Type B pancreatic cell (in vitro differentiated cells): Measurements from ENCODE around the gene HAPLN3. TPM values are rescaled to one million over a fixed set of nuclear protein-coding genes. Genes with fewer than 3 reads are reported as not detected.
"Not testable (repeated sequence)": the region's sequence is repeated elsewhere in the genome, so short reads cannot be mapped to it uniquely, and the experiment has no call there.

ENCODE experiments used
- DNase-seq: peaks from one replicate; pipeline ENCODE4 v3.0.0; 2021; ENCODE audit warnings: mixed read lengths; ENCODE audit not compliant: unreplicated experiment; ENCODE audit errors: extremely low spot score
- H3K27ac Mint-ChIP-seq: 2 replicates; pipeline ENCODE4 v1.8.0; 2021; ENCODE audit warnings: mild to moderate bottlenecking, mixed read lengths
- H3K27me3 Mint-ChIP-seq: 2 replicates; pipeline ENCODE4 v1.8.0; 2021; ENCODE audit warnings: mixed read lengths
- H3K36me3 Mint-ChIP-seq: 2 replicates; pipeline ENCODE4 v1.8.0; 2021; ENCODE audit warnings: mixed read lengths
- H3K4me1 Mint-ChIP-seq: one replicate; pipeline ENCODE4 v1.8.0; 2021; ENCODE audit warnings: mixed read lengths; ENCODE audit not compliant: unreplicated experiment
- H3K4me3 Mint-ChIP-seq: 2 replicates; pipeline ENCODE4 v1.8.0; 2021; ENCODE audit warnings: mild to moderate bottlenecking, mixed read lengths
- H3K9me3 Mint-ChIP-seq: 2 replicates; pipeline ENCODE4 v1.8.0; 2021; ENCODE audit warnings: mixed read lengths
- CTCF ChIP-seq: fragments of 200-600 bp; sonication (generic); conservative IDR thresholded peaks from 2 replicates; pipeline ENCODE4 v1.5.0; 2021; ENCODE audit warnings: antibody characterized with exemption, mild to moderate bottlenecking
- total RNA-seq: library from RNA; stranded (reverse); gene quantifications from 2 replicates; pipeline ENCODE4 v1.2.1, GENCODE V29; 2021; ENCODE audit warnings: low replicate concordance

HAPLN3 gene
- total RNA-seq, 1 donor from 2014 or later = 10.4 TPM

- DNase-seq = no peak
- H3K27ac Mint-ChIP-seq = peak overlapping the region; percentile 85
- peaks cover 4% of the 10 kb centered on the region for H3K9me3 Mint-ChIP-seq
- TF ChIP-seq CTCF = no peak
- peak overlapping the region; percentile 41 for H3K4me3 Mint-ChIP-seq
- H3K36me3 Mint-ChIP-seq = no peaks in the 10 kb centered on the region
- H3K4me1 Mint-ChIP-seq = peaks cover 10% of the 10 kb centered on the region
- H3K27me3 Mint-ChIP-seq = no peaks in the 10 kb centered on the region
Measured at GRCh38 chr15:88932875-88933330, 37.6 kb upstream of the HAPLN3 start.

GRCh38 chr15:88932271-88932874, 37.0 kb upstream of the HAPLN3 start:
- no peak for TF ChIP-seq CTCF
- H3K36me3 Mint-ChIP-seq = no peaks in the 10 kb centered on the region
- H3K4me1 Mint-ChIP-seq = peaks cover 10% of the 10 kb centered on the region
- H3K27ac Mint-ChIP-seq = peak overlapping the region; percentile 85
- DNase-seq = no peak
- H3K27me3 Mint-ChIP-seq = no peaks in the 10 kb centered on the region
- peak overlapping the region; percentile 41 for H3K4me3 Mint-ChIP-seq
- peaks cover 4% of the 10 kb centered on the region for H3K9me3 Mint-ChIP-seq

GRCh38 chr15:88930579-88930978, 35.2 kb upstream of the HAPLN3 start:
- Mint-ChIP-seq H3K9me3 (peaks cover 4% of the 10 kb centered on the region), H3K27me3 (no peaks in the 10 kb centered on the region), H3K27ac (no peak overlapping the region), H3K4me1 (peaks cover 10% of the 10 kb centered on the region), H3K36me3 (no peaks in the 10 kb centered on the region), H3K4me3 (no peak overlapping the region)
- no peak for TF ChIP-seq CTCF
- DNase-seq = no peak

- not testable (repeated sequence) for H3K27ac Mint-ChIP-seq, H3K4me3 Mint-ChIP-seq, H3K27me3 Mint-ChIP-seq, H3K4me1 Mint-ChIP-seq, DNase-seq, H3K9me3 Mint-ChIP-seq, H3K36me3 Mint-ChIP-seq
Measured at GRCh38 chr15:88929358-88930098, 34.2 kb upstream of the HAPLN3 start.

GRCh38 chr15:88928192-88928591, 32.8 kb upstream of the HAPLN3 start:
- H3K27ac Mint-ChIP-seq, H3K4me3 Mint-ChIP-seq, H3K9me3 Mint-ChIP-seq, DNase-seq, H3K36me3 Mint-ChIP-seq, H3K4me1 Mint-ChIP-seq, H3K27me3 Mint-ChIP-seq: not testable (repeated sequence)

- H3K27me3 Mint-ChIP-seq, H3K9me3 Mint-ChIP-seq, H3K27ac Mint-ChIP-seq, H3K4me1 Mint-ChIP-seq, H3K36me3 Mint-ChIP-seq, DNase-seq, H3K4me3 Mint-ChIP-seq: not testable (repeated sequence)
Measured at GRCh38 chr15:88925648-88926047, 30.3 kb upstream of the HAPLN3 start.

- not testable (repeated sequence) for H3K4me1 Mint-ChIP-seq, DNase-seq, H3K4me3 Mint-ChIP-seq, H3K9me3 Mint-ChIP-seq, H3K36me3 Mint-ChIP-seq, H3K27me3 Mint-ChIP-seq, H3K27ac Mint-ChIP-seq
Measured at GRCh38 chr15:88920892-88921435, 25.6 kb upstream of the HAPLN3 start.
